ENCODE measurements around the gene POLK.

GRCh38 chr5:75552764-75553163 lies 41.1 kb downstream of the POLK start:
- TF ChIP-seq EZH2phosphoT487 (IDR thresholded peaks at IDR 0.05; ENCODE audit: insufficient read depth, low read depth) (no peak), EZH2 (IDR thresholded peaks at IDR 0.05; ENCODE audit: insufficient read depth, poor library complexity, severe bottlenecking) (no peak)
